ENCODE measurements around the gene NTRK2.

NTRK2 gene

DNA sequence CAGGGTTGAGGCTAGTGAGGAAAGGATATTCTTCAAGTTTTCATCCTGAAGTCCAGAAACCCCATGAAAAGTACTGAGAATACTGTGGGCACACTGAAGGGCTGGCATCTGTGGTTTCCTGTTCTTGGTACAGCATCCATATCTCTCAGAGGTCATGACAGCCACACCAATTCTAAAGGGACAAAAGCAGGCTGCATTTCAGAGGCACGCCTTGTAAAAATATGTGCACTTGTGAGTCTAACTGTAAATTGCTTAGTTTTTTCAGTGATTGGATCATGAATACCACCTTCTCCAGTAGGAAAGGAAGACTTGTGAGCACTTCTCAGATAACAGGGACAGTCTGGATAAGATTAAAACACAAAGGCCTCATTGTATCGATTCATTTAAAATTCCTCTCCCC, 230.9 kb downstream of the NTRK2 start:
- DNase-seq = no peak

- DNase-seq = no peak
These were observed 234.4 kb downstream of the NTRK2 start for GRCh38 chr9:84903963-84904362.

DNA sequence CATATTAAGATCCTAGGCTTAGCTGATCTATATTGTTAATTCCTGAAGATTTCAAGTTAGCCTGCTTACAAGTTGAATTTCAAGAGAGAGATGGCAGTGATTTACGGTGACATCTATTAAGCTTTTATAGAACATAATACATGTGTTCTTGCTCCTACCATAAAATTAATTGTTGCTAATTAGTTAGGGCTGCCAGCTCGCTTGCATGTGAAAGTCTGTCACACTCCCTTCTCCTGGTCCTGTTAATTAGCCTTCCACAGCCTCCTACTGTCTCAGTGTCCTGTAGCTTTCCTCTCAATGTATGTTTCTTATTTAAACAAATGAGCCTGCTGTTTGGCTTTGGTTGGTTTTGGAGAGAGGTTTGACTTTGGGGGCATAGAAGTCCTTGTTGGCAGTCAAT, 247.2 kb downstream of the NTRK2 start:
- DNase-seq = no peak

DNA sequence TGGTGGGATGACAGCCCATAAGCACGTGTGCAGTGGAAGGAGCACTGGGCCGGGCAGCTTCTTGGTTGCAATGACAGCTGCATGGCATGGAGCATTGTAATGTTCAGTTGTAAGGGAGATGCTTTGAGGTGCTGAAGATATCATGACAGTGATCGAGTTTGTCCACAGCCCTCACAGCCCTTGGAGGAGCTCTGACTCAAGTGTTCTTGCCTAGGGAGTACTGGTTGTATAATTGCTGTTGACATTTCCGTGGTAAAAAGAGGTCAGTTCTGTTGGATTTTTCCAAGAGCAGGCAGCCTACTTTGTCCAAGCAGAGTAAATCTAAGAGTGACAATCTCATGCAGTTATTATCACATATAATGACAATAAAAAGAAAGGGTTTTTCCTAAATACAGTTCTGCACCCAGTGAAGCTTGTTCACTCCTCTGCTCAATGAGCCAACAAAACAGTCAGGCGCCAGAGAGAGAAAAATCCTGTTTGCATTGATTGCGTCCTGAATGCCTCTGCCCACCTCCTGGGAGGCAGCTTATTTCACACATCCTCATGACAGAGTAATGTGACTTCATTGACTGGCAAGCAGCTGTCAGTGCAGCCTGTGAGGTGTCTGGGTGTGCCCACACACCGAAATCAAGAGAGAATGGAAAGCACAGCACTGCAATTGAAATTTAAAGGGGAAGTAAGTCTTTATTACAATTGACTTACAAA, 248.0 kb downstream of the NTRK2 start:
- no peak for DNase-seq

DNA sequence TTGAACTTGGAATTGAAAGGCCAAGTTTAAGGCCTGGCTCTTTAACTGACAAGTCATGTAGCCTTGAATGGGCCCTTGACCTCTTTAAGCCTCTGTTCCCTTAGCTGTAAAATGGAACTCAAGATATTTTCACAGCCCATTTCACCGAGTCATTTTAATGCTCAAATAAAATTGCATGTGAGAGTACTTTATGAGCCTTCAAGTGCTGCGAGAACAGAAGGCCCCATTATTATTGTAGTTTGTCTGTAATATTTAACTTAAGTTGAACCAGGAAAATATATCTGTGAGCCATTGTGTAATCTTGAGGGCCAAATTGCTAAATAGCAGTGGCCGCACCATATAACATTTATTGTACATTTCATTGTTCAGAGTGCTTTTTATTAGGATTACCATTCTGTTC, 249.9 kb downstream of the NTRK2 start:
- no peak for DNase-seq

DNA sequence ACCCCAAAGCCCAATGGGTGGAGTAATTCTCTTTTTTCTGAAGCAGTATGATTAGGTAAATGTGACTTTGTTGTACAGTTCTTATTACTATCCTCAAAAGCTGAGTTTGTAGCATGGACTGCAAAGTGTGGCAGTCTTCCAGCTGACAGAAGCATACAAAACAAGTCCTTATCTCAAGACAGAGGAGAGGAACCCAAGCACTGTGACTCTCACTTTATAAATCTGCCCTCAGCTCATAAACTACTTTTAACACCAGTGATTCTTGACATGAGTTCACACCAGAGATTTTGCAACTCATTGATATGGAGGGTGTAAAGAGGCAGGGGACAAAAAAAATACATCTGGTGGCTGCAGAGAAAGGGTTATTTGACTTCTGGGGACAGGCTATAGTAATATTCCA, 251.6 kb downstream of the NTRK2 start:
- no peak for DNase-seq

DNA sequence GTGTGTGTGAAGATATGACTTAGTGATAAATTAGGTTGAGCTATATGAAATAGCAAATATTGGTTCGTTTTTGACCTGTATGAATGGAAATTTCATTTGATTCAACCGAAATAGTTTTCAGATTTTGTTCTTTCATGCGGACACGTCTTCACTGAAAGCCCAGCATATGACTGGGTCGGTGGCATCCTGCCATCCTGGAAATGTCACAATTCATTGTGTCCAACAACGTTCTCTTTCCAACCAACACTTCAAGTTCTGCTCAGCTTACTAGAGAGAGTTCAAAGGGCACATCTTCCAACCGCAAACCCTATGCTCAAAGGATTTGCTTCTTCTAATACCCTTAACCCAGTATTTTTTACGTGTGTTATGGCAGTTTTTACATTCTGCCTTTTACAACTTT, 252.5 kb downstream of the NTRK2 start:
- no peak for DNase-seq

DNA sequence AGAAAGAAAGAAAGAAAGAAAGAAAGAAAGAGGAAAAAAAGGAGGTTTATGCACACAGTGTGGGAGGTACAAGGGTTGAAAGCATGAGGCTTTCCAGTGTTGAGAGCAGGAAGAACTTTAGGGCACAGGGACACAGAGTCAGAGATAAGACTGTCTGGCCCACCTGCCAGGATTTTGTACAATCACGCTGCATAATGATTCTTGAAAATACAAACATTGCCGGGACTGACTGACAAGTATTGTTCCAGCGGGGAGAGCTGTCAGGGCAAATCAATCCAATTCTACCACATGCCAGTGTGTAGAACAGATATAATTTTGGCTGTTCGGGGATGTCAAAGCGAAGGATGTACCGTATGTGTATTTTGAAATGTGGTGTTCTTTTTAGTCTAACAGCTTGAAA, 254.7 kb downstream of the NTRK2 start:
- DNase-seq = no peak

GRCh38 chr9:84925225-84925872, 255.8 kb downstream of the NTRK2 start:
- DNase-seq = no peak

- no peak for DNase-seq
These were observed 257.3 kb downstream of the NTRK2 start for GRCh38 chr9:84926793-84927192.

DNA sequence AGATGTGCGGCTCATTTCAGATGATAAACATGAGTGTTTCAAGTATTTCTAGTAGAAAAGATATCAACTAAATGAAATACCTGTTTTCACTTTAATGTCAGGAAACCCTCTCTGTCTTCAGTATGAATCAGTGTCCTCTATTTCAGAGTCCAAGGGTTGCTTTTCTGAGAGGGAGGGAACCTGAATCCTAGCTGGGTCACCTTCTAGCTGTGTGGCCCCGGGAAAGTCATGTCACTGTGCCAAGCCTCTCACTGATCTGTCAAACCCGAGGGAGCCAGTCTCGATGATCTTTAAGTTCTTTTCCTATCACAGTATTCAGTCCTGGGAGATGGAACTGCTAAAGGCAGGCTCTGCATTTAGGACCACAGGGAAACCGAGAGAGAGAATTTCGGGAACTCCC, 258.9 kb downstream of the NTRK2 start:
- no peak for DNase-seq

DNA sequence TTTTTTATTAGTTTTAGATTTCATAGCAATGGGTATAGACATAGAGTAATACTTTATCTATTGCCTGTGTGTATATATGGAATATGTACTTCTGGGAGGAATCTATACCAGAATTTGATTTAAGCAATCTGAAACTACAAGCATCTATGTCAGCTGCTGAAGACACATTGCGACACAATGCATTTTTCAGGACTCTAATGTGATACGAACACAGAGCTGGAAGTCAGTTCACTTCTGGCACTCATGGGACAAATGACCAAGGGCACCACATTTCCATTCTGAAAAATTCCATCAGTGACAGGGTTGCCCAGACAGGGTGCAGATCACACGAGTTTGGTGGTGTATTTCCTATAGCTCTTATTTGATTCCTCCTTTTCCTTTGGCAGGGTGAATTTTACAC, 259.5 kb downstream of the NTRK2 start:
- DNase-seq = no peak

DNA sequence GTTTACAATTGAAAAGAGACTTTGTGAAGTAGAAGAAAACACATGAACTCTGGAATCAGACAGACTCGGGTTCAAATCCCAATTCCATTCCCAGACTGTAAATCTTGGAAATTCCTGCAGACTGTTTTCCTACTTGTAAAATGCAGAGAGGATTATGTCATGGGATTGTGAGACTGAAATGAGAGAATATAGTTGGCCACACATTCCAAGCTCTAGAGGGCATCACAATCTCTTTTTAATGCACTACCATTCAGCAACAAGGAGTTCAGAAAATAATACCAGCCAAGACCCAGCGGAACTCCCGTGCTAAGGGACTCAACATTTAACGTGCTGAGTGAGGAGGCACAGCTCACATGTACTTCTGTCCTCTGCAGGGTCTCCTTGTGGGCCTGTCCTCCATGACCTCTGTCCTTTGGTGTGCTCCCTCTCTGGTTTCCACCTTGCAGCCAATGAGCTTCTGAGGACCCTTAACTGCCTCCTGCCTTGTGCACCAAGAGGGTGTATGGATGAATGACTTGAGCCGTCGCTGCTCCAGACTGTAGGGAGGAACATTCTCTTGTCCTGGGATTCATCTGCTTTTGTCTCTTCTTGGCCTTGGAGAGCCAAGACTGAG, 263.5 kb downstream of the NTRK2 start:
- no peak for DNase-seq

DNA sequence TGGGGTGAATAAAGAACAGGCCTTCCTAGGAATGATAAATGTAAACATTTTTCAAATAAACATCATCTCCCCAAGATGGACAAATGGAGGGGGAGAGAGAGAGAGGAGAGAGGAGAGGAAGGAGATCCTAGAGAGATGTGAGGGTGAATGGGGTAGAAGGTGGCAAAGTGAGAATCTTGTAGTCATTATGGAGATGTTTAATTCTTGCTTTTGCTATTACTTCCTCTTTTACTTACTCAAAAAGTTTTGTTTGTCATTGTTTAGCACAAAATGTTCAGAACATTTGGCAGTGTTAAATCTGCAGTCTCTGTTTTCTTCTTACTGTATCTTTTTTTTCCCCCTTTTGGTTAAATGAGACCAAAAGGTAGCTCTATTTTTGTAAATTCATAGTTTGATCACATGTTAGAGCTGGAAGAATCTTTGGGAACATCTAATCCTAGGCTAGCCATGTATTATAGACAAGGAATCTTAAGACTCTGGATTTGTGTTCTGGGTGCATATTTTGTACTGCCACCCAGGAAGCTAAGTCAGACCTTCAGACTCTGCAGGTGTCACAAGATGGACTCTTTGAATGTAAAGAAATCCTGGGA, 266.1 kb downstream of the NTRK2 start:
- DNase-seq = no peak

DNA sequence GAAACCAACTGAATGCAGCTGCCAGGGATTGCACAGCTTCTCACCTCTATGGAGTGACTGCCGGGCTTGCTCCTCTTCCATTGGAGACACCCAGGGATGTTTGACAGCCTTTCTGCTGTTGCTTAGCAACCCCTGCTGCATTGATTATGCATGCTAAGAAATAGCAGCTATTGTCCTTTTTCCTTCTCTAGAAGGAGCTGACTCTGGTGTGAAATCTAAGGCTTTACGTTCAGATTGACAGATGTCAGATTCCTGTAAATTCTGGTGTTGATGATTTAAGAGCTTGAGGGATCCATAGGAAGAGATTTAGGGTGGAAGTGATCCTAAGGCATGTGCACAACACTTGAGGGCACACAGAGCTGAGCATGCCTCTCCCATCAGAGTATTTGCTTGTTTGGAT, 267.7 kb downstream of the NTRK2 start:
- no peak for DNase-seq

DNA sequence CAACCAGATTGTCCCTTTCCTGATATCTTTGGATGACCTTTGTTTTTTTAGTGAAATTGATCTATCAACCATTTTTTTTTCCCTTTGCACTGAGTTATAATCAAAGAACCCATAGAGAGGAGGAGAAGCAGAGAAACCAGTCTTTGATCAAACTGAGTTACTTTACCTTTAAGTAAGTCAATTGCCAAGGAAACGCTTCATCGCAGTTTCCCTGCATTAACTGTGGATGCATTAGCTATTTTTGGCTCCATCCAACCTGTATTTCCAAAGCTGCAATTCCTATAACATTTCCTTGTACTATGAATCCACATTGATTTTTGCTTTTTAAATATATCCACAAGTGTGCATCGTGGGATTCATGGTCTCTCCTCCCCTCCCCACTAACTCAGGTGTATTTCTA, 268.1 kb downstream of the NTRK2 start:
- no peak for DNase-seq

DNA sequence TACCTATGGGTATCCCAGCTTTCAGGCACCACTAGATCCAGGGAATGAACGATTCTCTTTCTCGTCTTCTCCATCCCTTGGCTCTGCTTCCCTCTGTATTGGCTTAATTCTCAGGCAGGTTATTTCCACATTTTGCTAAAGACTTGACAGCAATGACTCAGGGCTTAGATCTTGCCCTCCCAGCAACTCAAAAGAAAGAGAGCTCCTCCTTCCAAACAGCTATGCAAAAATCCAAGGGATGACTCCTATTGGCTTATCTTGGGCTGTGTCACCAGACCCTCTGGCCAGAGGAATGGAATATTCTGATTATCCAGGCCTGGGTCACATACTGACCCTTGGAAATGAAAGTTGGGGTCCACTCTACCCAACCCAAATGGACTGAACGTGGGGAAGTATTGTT, 270.2 kb downstream of the NTRK2 start:
- DNase-seq = no peak

GRCh38 chr9:84940294-84940693, 270.8 kb downstream of the NTRK2 start:
- DNase-seq = no peak

- no peak for DNase-seq
These were observed 272.3 kb downstream of the NTRK2 start for GRCh38 chr9:84941792-84942191.

GRCh38 chr9:84943482-84944050, 274.0 kb downstream of the NTRK2 start:
- no peak for DNase-seq

- DNase-seq = no peak
These were observed 276.5 kb downstream of the NTRK2 start for GRCh38 chr9:84945878-84946538.

DNA sequence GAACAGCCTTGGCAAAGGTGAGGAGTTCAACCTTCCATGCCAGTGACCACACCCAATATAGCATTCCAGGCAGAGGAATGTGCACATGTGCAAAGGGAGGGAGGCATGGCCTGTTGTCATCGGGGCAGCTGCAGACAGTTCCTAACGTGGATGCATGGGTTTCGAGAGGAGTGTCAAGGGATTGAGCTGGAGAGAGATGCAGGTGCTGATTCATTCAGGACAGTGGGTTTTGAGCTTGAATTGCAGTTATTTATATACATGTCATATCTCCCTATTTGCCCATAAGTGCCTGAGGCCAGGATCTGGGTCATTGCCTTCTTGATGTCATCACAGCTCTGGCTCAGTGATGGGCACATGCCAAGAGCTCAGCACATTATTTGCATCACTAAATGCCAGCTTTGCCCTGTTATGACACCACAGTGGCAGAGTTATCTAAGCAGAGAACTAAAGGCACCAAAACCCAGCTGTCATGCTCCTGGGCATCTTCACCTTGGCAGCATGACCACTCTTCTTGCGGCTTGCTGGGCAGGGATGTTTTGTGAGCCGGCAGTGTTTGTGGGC, 278.0 kb downstream of the NTRK2 start:
- DNase-seq = no peak

DNA sequence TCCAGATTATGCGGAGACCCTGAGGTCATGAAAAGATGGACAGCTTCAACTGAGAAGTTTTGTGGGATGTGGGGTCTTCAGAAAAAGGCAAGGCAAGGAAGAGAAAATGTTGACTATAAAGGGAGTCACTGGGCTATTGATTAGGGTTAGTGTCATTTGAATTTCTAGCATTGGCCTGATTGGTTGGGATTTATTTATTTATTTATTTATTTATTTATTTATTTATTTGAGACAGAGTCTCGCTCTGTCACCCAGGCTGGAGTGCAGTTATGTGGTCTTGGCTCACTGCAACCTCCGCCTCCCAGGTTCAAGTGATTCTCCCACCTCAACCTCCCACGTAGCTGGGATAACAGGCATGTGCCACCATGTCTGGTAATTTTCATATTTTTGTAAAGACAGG, 279.7 kb downstream of the NTRK2 start:
- DNase-seq = no peak

All from NCI-H2029 (cell line).